ENCODE data around the gene TEX51.

The TEX51 gene

DNA sequence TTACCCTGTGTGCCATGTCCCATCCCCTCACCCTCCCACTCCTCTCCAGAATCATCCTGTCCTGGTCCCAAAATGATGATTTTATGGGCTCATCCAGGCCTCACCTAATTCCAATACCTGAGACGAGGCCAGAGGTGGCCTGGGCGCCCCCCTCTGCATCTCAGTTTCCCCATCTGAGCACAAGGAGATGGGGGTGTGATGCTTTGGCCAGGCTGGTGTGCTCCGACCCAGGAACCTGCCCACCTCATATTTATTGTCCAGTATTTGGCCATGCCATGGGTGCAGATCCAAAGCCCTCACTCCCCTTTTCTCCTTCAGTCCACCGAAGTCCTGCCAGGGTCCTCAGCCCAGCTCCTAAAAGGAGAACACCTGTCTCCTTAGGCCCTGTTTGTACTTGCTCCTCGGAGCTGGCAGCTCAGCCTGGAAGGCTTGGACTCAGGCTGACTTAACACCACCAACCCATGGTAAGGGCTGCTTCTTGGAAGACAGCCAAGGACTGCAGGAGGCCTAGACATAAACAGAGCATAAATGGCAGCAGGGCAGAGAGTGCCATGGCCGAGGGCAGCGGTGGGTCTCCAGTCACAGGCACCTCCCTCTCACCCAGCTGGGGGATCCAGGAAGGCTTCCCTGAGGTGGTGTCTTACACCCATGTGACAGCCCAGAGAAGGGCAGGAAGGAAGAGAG, 3.6 kb downstream of the TEX51 start:
- Histone ChIP-seq H3K27ac (ENCODE audit: extremely low read depth, low read depth, low read length) (no peak overlapping the region), H3K9me3 (ENCODE audit: control insufficient read depth, insufficient read depth, low read depth, low read length) (no peaks in the 10 kb centered on the region), H3K4me3 (ENCODE audit: low read depth, low read length) (no peak overlapping the region), H3K36me3 (ENCODE audit: control insufficient read depth in 2 of 2, insufficient read depth in 1 of 2, low read length in 2 of 2) (no peaks in the 10 kb centered on the region), H3K4me1 (ENCODE audit: control insufficient read depth, insufficient read depth, low read length) (no peaks in the 10 kb centered on the region)
- TF ChIP-seq HOXC10 (CRISPR knock-in tag; IDR thresholded peaks at IDR 0.05) (no peak), ZNF701 (tag by site-specific recombination; IDR thresholded peaks at IDR 0.05) (no peak), ZNF548 (tag by site-specific recombination; IDR thresholded peaks at IDR 0.05) (no peak), ZNF629 (tag by site-specific recombination; IDR thresholded peaks at IDR 0.05) (no peak), ZSCAN16 (tag by site-specific recombination; IDR thresholded peaks at IDR 0.05) (no peak), ZNF10 (tag by site-specific recombination; IDR thresholded peaks at IDR 0.05) (no peak), ZNF354C (tag by site-specific recombination; IDR thresholded peaks at IDR 0.05; ENCODE audit: borderline replicate concordance, low read depth) (no peak), ZNF529 (tag by site-specific recombination; IDR thresholded peaks at IDR 0.05; ENCODE audit: insufficient replicate concordance) (no peak), ZNF214 (tag by site-specific recombination; IDR thresholded peaks at IDR 0.05; ENCODE audit: borderline replicate concordance) (no peak)
- TF ChIP-seq, protein P1, sequence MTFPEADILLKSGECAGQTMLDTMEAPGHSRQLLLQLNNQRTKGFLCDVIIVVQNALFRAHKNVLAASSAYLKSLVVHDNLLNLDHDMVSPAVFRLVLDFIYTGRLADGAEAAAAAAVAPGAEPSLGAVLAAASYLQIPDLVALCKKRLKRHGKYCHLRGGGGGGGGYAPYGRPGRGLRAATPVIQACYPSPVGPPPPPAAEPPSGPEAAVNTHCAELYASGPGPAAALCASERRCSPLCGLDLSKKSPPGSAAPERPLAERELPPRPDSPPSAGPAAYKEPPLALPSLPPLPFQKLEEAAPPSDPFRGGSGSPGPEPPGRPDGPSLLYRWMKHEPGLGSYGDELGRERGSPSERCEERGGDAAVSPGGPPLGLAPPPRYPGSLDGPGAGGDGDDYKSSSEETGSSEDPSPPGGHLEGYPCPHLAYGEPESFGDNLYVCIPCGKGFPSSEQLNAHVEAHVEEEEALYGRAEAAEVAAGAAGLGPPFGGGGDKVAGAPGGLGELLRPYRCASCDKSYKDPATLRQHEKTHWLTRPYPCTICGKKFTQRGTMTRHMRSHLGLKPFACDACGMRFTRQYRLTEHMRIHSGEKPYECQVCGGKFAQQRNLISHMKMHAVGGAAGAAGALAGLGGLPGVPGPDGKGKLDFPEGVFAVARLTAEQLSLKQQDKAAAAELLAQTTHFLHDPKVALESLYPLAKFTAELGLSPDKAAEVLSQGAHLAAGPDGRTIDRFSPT (tag by site-specific recombination; IDR thresholded peaks at IDR 0.05): no peak
- TF ChIP-seq, protein P2, sequence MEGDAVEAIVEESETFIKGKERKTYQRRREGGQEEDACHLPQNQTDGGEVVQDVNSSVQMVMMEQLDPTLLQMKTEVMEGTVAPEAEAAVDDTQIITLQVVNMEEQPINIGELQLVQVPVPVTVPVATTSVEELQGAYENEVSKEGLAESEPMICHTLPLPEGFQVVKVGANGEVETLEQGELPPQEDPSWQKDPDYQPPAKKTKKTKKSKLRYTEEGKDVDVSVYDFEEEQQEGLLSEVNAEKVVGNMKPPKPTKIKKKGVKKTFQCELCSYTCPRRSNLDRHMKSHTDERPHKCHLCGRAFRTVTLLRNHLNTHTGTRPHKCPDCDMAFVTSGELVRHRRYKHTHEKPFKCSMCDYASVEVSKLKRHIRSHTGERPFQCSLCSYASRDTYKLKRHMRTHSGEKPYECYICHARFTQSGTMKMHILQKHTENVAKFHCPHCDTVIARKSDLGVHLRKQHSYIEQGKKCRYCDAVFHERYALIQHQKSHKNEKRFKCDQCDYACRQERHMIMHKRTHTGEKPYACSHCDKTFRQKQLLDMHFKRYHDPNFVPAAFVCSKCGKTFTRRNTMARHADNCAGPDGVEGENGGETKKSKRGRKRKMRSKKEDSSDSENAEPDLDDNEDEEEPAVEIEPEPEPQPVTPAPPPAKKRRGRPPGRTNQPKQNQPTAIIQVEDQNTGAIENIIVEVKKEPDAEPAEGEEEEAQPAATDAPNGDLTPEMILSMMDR (tag by site-specific recombination; IDR thresholded peaks at IDR 0.05): no peak
- TF ChIP-seq, protein P3, sequence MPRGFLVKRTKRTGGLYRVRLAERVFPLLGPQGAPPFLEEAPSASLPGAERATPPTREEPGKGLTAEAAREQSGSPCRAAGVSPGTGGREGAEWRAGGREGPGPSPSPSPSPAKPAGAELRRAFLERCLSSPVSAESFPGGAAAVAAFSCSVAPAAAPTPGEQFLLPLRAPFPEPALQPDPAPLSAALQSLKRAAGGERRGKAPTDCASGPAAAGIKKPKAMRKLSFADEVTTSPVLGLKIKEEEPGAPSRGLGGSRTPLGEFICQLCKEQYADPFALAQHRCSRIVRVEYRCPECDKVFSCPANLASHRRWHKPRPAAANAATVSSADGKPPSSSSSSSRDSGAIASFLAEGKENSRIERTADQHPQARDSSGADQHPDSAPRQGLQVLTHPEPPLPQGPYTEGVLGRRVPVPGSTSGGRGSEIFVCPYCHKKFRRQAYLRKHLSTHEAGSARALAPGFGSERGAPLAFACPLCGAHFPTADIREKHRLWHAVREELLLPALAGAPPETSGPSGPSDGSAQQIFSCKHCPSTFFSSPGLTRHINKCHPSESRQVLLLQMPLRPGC (tag by site-specific recombination; IDR thresholded peaks at IDR 0.05): no peak
- POLR2A ChIA-PET: no interaction called here
- CTCF ChIA-PET: interaction anchor here (0.9 to 1.2 kb wide), 2 partner anchors 15 to 16 kb away, joined by 3 to 4 read pairs; no protein-coding TSS in a partner anchor

DNA sequence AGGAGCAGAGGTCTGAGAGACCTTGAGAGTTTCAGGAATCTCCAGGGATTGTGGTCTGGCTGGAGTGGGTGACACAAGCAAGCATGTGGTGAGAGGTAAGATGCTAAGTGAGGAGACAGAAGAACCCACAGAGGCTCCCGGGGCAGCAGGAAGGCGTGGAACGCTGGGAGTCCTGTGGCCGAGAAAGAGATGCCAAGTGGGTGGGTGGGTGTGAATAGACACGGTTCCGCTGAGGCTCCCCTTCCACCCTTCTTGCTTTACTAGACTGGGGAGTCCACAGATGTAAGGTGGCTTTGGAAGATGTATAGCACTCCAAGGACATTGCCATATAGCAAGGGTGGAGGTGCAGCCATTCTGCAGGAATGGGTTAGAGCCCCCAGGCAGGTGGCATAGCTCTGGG, 4.2 kb downstream of the TEX51 start:
- Histone ChIP-seq H3K9me3 (ENCODE audit: control insufficient read depth, insufficient read depth, low read depth, low read length) (no peaks in the 10 kb centered on the region), H3K4me1 (ENCODE audit: control insufficient read depth, insufficient read depth, low read length) (no peaks in the 10 kb centered on the region), H3K27ac (ENCODE audit: extremely low read depth, low read depth, low read length) (no peak overlapping the region), H3K36me3 (ENCODE audit: control insufficient read depth in 2 of 2, insufficient read depth in 1 of 2, low read length in 2 of 2) (no peaks in the 10 kb centered on the region), H3K4me3 (ENCODE audit: low read depth, low read length) (no peak overlapping the region)
- TF ChIP-seq ZNF394 (tag by site-specific recombination; IDR thresholded peaks at IDR 0.05; ENCODE audit: borderline replicate concordance) (no peak), ZNF529 (tag by site-specific recombination; IDR thresholded peaks at IDR 0.05; ENCODE audit: insufficient replicate concordance) (no peak), ZNF664 (tag by site-specific recombination; IDR thresholded peaks at IDR 0.05) (no peak), TCF7L2 (IDR thresholded peaks at IDR 0.05; ENCODE audit: borderline replicate concordance, low read depth, low read length) (no peak)
- TF ChIP-seq, protein P4, sequence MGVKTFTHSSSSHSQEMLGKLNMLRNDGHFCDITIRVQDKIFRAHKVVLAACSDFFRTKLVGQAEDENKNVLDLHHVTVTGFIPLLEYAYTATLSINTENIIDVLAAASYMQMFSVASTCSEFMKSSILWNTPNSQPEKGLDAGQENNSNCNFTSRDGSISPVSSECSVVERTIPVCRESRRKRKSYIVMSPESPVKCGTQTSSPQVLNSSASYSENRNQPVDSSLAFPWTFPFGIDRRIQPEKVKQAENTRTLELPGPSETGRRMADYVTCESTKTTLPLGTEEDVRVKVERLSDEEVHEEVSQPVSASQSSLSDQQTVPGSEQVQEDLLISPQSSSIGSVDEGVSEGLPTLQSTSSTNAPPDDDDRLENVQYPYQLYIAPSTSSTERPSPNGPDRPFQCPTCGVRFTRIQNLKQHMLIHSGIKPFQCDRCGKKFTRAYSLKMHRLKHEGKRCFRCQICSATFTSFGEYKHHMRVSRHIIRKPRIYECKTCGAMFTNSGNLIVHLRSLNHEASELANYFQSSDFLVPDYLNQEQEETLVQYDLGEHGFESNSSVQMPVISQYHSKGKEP (tag by site-specific recombination; IDR thresholded peaks at IDR 0.05): no peak
- TF ChIP-seq, protein P5, sequence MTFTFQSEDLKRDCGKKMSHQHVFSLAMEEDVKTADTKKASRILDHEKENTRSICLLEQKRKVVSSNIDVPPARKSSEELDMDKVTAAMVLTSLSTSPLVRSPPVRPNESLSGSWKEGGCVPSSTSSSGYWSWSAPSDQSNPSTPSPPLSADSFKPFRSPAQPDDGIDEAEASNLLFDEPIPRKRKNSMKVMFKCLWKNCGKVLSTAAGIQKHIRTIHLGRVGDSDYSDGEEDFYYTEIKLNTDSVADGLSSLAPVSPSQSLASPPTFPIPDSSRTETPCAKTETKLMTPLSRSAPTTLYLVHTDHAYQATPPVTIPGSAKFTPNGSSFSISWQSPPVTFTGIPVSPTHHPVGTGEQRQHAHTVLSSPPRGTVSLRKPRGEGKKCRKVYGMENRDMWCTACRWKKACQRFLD (tag by site-specific recombination; IDR thresholded peaks at IDR 0.05): no peak
- ChIA-PET POLR2A (no interaction called here), CTCF (interaction anchor here (1.2 kb wide), 1 partner anchor 16 kb away, joined by 4 read pairs; no protein-coding TSS in a partner anchor)

All from HEK293 (cell line).